IPS-18c (cell line): ENCODE data around the gene MNX1.

ENCODE experiments used
- H3K4me3 ChIP-seq: 2 replicates; pipeline ENCODE4 v1.7.0; 2013; ENCODE audit warnings: low read depth, mild to moderate bottlenecking, low read length, moderate library complexity; ENCODE audit not compliant: insufficient read depth
- H3K9me3 ChIP-seq: one replicate; pipeline ENCODE4 v1.6.1; 2013; ENCODE audit warnings: mild to moderate bottlenecking, low read length, moderate library complexity; ENCODE audit not compliant: control insufficient read depth, insufficient read depth

Gene MNX1

DNA sequence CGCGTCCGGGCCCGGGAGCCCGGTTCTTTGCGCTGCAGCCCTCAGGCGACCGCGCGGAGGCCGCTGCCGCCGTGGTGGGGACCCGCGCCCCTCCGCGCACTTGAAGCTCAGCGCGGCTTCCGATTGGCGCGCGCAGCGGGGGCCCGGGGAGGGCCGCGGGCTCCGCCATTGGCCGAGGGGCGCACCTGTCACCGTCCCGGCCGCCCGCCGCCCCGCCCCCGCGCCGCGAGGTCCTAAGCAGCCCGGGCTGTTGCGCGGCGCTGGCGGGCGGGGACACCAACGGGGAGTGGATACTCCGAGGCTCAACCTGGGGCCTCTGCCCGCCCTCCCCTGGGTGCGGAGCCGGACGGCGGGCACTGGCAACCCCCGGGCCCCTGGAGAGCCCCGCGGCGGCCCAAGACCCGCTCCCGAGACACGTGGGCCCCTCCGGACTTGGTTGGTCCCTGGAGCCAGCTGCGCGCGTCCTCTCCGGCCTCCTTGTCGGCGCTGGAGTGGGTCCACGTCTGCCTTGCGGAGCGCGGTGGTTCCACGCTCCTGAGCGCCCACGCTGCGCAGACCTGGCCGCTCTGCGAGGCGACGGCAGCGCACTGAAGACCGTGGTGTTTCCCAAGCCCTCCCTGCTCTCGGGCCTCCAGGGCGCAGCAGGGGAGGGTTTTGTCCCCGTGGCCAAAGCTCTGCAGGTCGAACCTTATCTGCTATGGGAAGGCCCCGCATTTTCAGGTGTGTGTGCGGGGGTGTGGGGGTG lies at the start of gene MNX1:
MNX1 (minus strand) TSS at position 76 of the 745 bp plus-strand sequence. CDS start 313 bp downstream, outside the sequence.
- Histone ChIP-seq H3K4me3 (peak within 1 kb of the TSS; percentile 66), H3K9me3 (no peaks in the 10 kb centered on the region)

GRCh38 chr7:157059534-157059933 lies 49.1 kb upstream of the MNX1 start:
- Histone ChIP-seq H3K4me3 (no peak overlapping the region), H3K9me3 (no peaks in the 10 kb centered on the region)

DNA sequence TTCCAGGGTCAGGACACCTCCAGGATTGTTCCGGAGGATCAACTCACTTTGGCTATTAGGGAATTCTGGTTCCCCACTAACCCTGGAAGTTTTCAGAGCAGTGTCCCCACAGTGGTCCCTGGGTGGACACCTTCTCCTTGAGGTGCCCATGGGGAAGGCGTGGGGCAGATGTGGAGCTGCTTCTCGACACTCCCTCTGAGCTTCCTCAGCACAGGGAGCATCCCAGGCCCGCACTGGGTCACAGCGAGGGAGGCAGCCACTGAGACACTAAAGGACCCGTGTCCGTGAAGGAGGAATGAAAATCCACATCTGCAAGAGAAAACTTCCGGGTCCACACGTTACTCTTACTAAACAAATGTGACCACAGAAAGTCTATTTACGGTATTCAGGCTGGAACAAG lies 48.2 kb upstream of the MNX1 start:
- Histone ChIP-seq H3K9me3 (no peaks in the 10 kb centered on the region), H3K4me3 (no peak overlapping the region)

DNA sequence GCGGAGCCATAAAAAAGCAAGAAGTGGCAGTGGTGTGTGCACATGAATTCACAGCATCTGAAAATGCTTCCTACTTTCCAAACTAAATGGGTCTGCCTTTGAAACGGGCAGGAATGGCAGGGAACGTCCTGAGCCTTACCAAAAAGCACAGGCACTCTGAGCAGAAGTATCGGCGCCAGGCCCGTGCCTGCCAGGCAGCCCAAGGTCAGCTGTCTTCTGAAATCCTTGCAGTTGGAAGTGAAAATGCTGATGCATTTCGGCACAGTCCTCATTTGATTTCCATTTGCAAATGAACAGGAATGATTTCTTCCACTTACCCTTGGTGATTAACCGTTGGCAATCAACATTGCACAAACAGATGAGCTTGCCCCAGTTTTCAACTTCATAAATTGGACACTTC lies 47.6 kb upstream of the MNX1 start:
- Histone ChIP-seq H3K4me3 (no peak overlapping the region), H3K9me3 (peaks cover 2% of the 10 kb centered on the region)

- H3K9me3 ChIP-seq = peaks cover 2% of the 10 kb centered on the region
- H3K4me3 ChIP-seq = no peak overlapping the region
Observed at GRCh38 chr7:157056957-157057902, 46.8 kb upstream of the MNX1 start.

DNA sequence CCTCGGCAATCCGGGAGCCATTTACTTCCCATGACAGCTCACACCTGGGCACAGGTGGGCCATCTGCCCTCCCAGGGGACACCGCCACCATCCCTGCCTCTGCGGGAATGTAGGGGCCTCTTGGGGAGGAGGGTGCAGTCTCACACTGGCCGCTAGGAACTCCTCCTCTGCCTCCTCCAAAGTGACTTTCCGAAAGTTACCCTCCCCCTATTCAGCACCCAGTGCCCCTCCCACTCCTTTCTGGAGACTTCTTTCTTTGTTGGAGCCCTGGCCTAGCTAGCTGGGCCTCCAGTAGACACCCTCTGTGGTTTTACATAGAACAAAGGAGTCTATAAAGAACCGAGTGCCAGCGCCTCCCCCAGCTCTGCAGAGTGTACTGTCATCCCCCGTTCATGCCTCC lies 45.8 kb upstream of the MNX1 start:
- H3K9me3 ChIP-seq = peaks cover 2% of the 10 kb centered on the region
- H3K4me3 ChIP-seq = no peak overlapping the region

DNA sequence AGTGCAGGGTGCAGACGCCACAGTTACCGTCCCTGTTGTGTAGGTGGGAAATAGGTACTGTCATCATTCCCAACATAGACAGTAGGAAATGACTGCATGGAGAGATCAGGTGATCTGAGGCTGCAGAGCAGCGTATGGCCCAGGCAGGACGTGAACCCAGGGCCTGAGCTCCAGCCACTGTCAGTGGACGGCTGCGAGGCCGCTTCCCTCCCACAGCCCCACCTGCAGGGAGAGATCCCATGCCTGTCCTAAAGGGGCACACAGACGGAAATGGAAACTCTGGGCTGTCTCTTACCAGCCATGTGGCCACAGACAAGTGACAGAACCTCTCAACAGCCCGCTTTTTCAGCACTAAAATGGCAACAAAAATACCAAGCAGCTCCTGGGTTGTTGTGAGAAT lies 44.5 kb upstream of the MNX1 start:
- peaks cover 2% of the 10 kb centered on the region for H3K9me3 ChIP-seq
- H3K4me3 ChIP-seq = no peak overlapping the region

DNA sequence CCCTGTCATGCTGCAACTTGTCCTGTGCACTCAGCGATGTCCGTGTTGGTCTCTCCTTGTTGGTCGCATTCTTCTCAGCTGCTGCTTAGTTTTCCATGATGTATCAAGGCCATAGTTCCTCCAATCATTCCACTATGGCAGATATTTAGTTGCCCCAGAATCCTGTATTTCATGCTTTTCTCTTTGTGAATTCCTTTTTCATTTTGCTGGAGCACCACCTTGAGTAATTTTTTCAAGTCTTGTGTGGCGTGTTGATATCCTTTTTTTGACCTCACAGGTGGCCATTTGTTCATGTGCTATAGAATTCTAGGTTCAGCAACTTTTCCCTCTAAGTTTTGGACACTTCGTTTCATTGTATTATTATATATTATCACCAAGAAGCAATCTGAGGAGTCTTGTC lies 42.7 kb upstream of the MNX1 start:
- Histone ChIP-seq H3K4me3 (no peak overlapping the region), H3K9me3 (peaks cover 2% of the 10 kb centered on the region)

- H3K9me3 ChIP-seq = no peaks in the 10 kb centered on the region
- no peak overlapping the region for H3K4me3 ChIP-seq
Observed at GRCh38 chr7:157047148-157047547, 36.7 kb upstream of the MNX1 start.

GRCh38 chr7:157046681-157047080 lies 36.2 kb upstream of the MNX1 start:
- H3K4me3 ChIP-seq = no peak overlapping the region

GRCh38 chr7:157044943-157045660 lies 34.6 kb upstream of the MNX1 start:
- Histone ChIP-seq H3K4me3 (no peak overlapping the region), H3K9me3 (no peaks in the 10 kb centered on the region)

More at GRCh38 chr7:157046681-157047080, 36.2 kb upstream of the MNX1 start:
- no peaks in the 10 kb centered on the region for H3K9me3 ChIP-seq

GRCh38 chr7:157044147-157044687 lies 33.8 kb upstream of the MNX1 start:
- Histone ChIP-seq H3K9me3 (peaks cover under 1% of the 10 kb centered on the region), H3K4me3 (no peak overlapping the region)

DNA sequence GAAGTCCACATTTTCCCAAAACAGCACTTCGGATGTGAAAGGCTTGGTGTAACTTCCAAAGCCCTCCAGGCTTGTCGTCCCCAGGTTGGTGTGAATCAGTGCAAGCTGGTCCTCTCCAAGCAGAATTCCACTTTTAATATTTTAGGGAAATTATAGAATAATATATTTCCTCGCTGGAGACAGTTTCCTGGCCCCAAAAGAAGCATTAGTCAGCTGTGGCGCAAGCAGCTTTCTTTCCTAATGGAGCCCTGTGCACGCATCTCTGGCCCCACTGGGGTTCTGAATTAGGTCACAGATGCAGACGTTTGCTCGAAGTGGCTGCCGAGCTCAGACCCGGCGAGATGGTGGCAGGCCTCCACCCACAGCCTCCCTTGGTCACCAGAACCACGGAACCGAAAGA lies 33.3 kb upstream of the MNX1 start:
- peaks cover 2% of the 10 kb centered on the region for H3K9me3 ChIP-seq
- H3K4me3 ChIP-seq = no peak overlapping the region

DNA sequence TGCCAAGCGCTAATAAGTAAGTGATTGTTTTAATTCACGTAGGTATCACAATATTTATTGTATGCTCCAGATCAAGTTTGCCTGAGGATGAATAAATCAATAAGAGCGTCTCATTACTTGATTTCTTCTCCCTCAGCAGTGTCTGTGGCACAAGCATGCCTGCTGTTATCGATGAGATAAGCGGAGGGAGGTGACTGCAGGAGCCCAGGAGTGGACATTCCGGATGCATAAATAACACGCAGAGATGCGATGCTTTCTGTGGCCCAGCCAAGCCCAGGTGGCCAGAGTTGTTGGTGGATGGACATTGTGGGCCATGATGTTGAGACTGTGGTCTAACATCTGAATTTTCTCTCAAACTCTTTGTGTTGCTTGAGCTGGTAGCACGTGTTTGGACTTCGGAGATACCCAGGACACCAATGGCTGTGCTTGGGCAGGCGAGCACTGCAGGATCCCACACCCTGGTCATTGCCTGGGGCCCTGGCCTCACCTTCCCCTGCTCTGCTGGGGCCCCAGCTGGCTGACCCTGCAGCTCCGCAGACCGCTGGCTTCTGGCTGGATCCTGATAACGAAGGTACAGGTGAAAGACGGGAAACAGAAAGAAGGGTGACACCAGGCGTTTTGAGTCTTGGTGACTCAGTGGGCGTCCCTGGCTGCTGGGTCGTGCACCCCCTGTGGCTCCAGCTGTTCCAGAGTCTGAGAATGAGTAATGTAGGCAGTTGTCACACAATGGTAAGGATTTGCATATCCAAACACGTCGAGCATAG lies 31.2 kb upstream of the MNX1 start:
- no peak overlapping the region for H3K4me3 ChIP-seq
- H3K9me3 ChIP-seq = peaks cover 2% of the 10 kb centered on the region

DNA sequence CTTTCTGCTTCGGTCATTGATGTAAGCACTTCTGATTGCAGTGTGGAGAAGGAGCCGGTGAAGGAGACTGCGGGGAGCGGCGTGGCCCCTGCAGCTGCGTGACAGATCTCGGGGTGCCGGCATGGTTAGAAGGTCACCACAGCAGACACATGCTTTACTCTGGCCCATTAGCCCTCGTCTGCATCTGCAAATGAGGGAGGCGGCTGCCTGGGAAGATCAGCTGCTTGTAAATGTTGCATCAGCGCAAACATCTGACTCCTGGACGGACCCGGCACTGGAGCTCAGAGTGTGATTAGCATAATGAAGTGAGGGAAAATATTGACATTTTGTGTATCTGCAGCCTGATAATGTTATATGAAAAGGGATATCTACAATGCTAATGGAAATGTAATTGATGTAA lies 30.5 kb upstream of the MNX1 start:
- Histone ChIP-seq H3K4me3 (no peak overlapping the region), H3K9me3 (peaks cover 2% of the 10 kb centered on the region)

- Histone ChIP-seq H3K9me3 (peaks cover 2% of the 10 kb centered on the region), H3K4me3 (no peak overlapping the region)
Observed at GRCh38 chr7:157037635-157038034, 27.2 kb upstream of the MNX1 start.

GRCh38 chr7:157037028-157037427 lies 26.6 kb upstream of the MNX1 start:
- no peak overlapping the region for H3K4me3 ChIP-seq
- peaks cover 2% of the 10 kb centered on the region for H3K9me3 ChIP-seq
